GM21717 (cell line): ENCODE data around the gene LEAP2.

Source experiments
- ATAC-seq: cut with Tn5 transposase; IDR thresholded peaks from one replicate; pipeline ENCODE4 v1.9.1; 2021; ENCODE audit warnings: mild to moderate bottlenecking, moderate library complexity; ENCODE audit not compliant: unreplicated experiment

Gene LEAP2

GRCh38 chr5:132873119-132873929 is at the start of gene LEAP2:
Gene LEAP2 (plus strand): TSS chr5:132873668. CDS start chr5:132873695, 27 bp downstream.
- no peak for ATAC-seq

- no peak for ATAC-seq
These were observed 49.0 kb upstream of the LEAP2 start for GRCh38 chr5:132824426-132824825.

- ATAC-seq: no peak
These were observed 48.2 kb upstream of the LEAP2 start for GRCh38 chr5:132825033-132825833.

- no peak for ATAC-seq
These were observed 47.6 kb upstream of the LEAP2 start for GRCh38 chr5:132825834-132826391.

GRCh38 chr5:132826424-132827082 is 46.9 kb upstream of the LEAP2 start:
- ATAC-seq: no peak

- no peak for ATAC-seq
These were observed 45.4 kb upstream of the LEAP2 start for GRCh38 chr5:132827943-132828673.

GRCh38 chr5:132828846-132829494 is 44.5 kb upstream of the LEAP2 start:
- no peak for ATAC-seq

- ATAC-seq: peak; percentile 83
These were observed 43.6 kb upstream of the LEAP2 start for GRCh38 chr5:132829742-132830435.

GRCh38 chr5:132830436-132831094 is 42.9 kb upstream of the LEAP2 start, which contains the start of gene SHROOM1:
Gene SHROOM1 (minus strand): TSS chr5:132830647. CDS start chr5:132826140, 4,507 bp downstream.
- ATAC-seq: peak; percentile 62

- no peak for ATAC-seq
These were observed 42.2 kb upstream of the LEAP2 start for GRCh38 chr5:132831095-132831860.

GRCh38 chr5:132832612-132833011 is 40.9 kb upstream of the LEAP2 start:
- no peak for ATAC-seq

- ATAC-seq: no peak
These were observed 39.4 kb upstream of the LEAP2 start for GRCh38 chr5:132834057-132834456.

- ATAC-seq: no peak
These were observed 36.6 kb upstream of the LEAP2 start for GRCh38 chr5:132836852-132837251.

- no peak for ATAC-seq
These were observed 35.6 kb upstream of the LEAP2 start for GRCh38 chr5:132837868-132838267.

- no peak for ATAC-seq
These were observed 34.8 kb upstream of the LEAP2 start for GRCh38 chr5:132838516-132839282.

GRCh38 chr5:132839426-132840301 is 33.8 kb upstream of the LEAP2 start:
- ATAC-seq: no peak
